Measurements from ENCODE around the gene LHX5. TPM values are rescaled to one million over a fixed set of nuclear protein-coding genes. Genes with fewer than 3 reads are reported as not detected.

LHX5 gene
- total RNA-seq, 4 donors from 2014 or later, result not detected

GRCh38 chr12:113436586-113436985 lies 35.1 kb downstream of the LHX5 start:
- no peak overlapping the region for H3K4me3 ChIP-seq
- intact Hi-C loops (cut with DNase I; ENCODE audit: low total_unique reads) (no loop called here), in situ Hi-C loops (cut with MboI; ENCODE audit: low pct_ligation_motif_present in 1 of 4, low pct_unique_long_range_greater_than_20kb in 1 of 4, low sequenced_read_pairs in 3 of 4) (loop anchor here in 2 of 4 donors (10.0 to 25.0 kb wide), 2 partner anchors 242 to 476 kb away; no protein-coding TSS in a partner anchor)
- no peaks in the 10 kb centered on the region for H3K36me3 ChIP-seq
- H3K4me1 ChIP-seq, result no peaks in the 10 kb centered on the region
- DNase-seq, result no peak
- 87% methylated on average over 6 of the region's 6 CpGs; no CpG with 5 or more reads in 1 of the 2 donors for WGBS, 2 donors (ENCODE audit: low coverage in 1 of 2)
- H3K27ac ChIP-seq, result no peak overlapping the region
- H3K9me3 ChIP-seq, result no peaks in the 10 kb centered on the region
- no peaks in the 10 kb centered on the region for H3K27me3 ChIP-seq
- TF ChIP-seq, protein P1, sequence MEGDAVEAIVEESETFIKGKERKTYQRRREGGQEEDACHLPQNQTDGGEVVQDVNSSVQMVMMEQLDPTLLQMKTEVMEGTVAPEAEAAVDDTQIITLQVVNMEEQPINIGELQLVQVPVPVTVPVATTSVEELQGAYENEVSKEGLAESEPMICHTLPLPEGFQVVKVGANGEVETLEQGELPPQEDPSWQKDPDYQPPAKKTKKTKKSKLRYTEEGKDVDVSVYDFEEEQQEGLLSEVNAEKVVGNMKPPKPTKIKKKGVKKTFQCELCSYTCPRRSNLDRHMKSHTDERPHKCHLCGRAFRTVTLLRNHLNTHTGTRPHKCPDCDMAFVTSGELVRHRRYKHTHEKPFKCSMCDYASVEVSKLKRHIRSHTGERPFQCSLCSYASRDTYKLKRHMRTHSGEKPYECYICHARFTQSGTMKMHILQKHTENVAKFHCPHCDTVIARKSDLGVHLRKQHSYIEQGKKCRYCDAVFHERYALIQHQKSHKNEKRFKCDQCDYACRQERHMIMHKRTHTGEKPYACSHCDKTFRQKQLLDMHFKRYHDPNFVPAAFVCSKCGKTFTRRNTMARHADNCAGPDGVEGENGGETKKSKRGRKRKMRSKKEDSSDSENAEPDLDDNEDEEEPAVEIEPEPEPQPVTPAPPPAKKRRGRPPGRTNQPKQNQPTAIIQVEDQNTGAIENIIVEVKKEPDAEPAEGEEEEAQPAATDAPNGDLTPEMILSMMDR (IDR thresholded peaks at IDR 0.05), result no peak
- no peak for TF ChIP-seq POLR2AphosphoS5 (IDR thresholded peaks at IDR 0.05)
- no peak for TF ChIP-seq EP300 (IDR thresholded peaks at IDR 0.05; ENCODE audit: low read depth)
- TF ChIP-seq POLR2A (IDR thresholded peaks at IDR 0.05), result no peak

DNA sequence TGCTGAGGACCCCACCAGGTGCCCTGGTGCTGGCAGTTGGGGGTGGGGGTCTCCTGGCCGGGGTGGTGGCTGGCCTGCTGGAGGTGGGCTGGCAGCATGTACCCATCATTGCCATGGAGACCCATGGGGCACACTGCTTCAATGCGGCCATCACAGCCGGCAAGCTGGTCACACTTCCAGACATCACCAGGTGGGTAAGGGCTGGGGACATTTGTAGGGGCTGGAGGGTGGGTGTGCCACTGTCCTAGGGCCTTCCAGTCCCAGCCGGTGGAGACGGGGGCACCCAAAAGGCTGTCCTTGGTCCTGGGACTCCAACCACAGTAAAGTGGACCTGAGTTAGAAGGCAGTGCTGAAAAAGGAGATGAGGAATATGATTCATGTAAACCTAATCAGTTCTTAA lies 36.3 kb downstream of the LHX5 start:
- Histone ChIP-seq H3K27me3 (no peaks in the 10 kb centered on the region), H3K36me3 (no peaks in the 10 kb centered on the region), H3K9me3 (no peaks in the 10 kb centered on the region), H3K27ac (no peak overlapping the region), H3K4me3 (no peak overlapping the region), H3K4me1 (no peaks in the 10 kb centered on the region)
- TF ChIP-seq POLR2A (IDR thresholded peaks at IDR 0.05) (no peak), POLR2AphosphoS5 (IDR thresholded peaks at IDR 0.05) (no peak), EP300 (IDR thresholded peaks at IDR 0.05; ENCODE audit: low read depth) (no peak)
- TF ChIP-seq, protein P1 (IDR thresholded peaks at IDR 0.05), result no peak
- DNase-seq, result no peak
- WGBS, 2 donors (ENCODE audit: low coverage in 1 of 2), result 76% methylated on average over 5 of the region's 5 CpGs; no CpG with 5 or more reads in 1 of the 2 donors
- in situ Hi-C loops (cut with MboI; ENCODE audit: low pct_ligation_motif_present in 1 of 4, low pct_unique_long_range_greater_than_20kb in 1 of 4, low sequenced_read_pairs in 3 of 4) (loop anchor here in 2 of 4 donors (10.0 to 25.0 kb wide), 2 partner anchors 241 to 477 kb away; no protein-coding TSS in a partner anchor), intact Hi-C loops (cut with DNase I; ENCODE audit: low total_unique reads) (no loop called here)

- Histone ChIP-seq H3K27me3 (peaks cover 4% of the 10 kb centered on the region), H3K27ac (no peak overlapping the region), H3K4me3 (no peak overlapping the region), H3K36me3 (no peaks in the 10 kb centered on the region), H3K4me1 (no peaks in the 10 kb centered on the region), H3K9me3 (no peaks in the 10 kb centered on the region)
- in situ Hi-C loops (cut with MboI; ENCODE audit: low pct_ligation_motif_present in 1 of 4, low pct_unique_long_range_greater_than_20kb in 1 of 4, low sequenced_read_pairs in 3 of 4), result loop anchor here in 2 of 4 donors (10.0 to 25.0 kb wide), 2 partner anchors 238 to 479 kb away; no protein-coding TSS in a partner anchor
- no peak for TF ChIP-seq POLR2AphosphoS5 (IDR thresholded peaks at IDR 0.05)
- intact Hi-C loops (cut with DNase I; ENCODE audit: low total_unique reads), result no loop called here
- DNase-seq, result no peak
Observed at GRCh38 chr12:113432986-113433385, 38.7 kb downstream of the LHX5 start.

DNA sequence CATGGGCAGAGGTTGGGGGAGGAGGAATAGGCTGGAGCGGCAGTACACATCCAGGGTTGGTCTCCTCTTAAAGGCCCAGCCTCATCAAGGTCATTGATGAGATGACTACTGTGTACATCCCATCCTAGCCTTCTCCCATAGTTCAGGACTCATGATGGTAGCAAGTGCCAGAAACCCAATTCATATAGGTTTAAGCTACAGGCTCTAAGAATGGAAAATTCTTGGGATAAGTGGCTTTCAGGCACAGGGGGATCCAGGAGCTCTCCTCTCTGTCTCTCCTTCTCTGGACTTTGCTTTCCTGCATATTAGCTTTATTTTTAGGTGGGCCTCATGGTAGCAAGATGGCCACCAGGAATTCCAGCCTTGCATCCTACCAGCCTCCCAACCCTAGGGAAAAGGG lies 43.2 kb downstream of the LHX5 start:
- H3K4me1 ChIP-seq, result no peaks in the 10 kb centered on the region
- intact Hi-C loops (cut with DNase I; ENCODE audit: low total_unique reads), result no loop called here
- WGBS, 2 donors (ENCODE audit: low coverage in 1 of 2), result 100% methylated on average over 1 of the region's 1 CpG; no CpG with 5 or more reads in 1 of the 2 donors
- no peaks in the 10 kb centered on the region for H3K36me3 ChIP-seq
- TF ChIP-seq POLR2AphosphoS5 (IDR thresholded peaks at IDR 0.05) (no peak), POLR2A (IDR thresholded peaks at IDR 0.05) (no peak), EP300 (IDR thresholded peaks at IDR 0.05; ENCODE audit: low read depth) (no peak)
- TF ChIP-seq, protein P1 (IDR thresholded peaks at IDR 0.05), result no peak
- H3K4me3 ChIP-seq, result no peak overlapping the region
- peaks cover 4% of the 10 kb centered on the region for H3K27me3 ChIP-seq
- no peaks in the 10 kb centered on the region for H3K9me3 ChIP-seq
- no peak overlapping the region for H3K27ac ChIP-seq
- in situ Hi-C loops (cut with MboI; ENCODE audit: low pct_ligation_motif_present in 1 of 4, low pct_unique_long_range_greater_than_20kb in 1 of 4, low sequenced_read_pairs in 3 of 4), result loop anchor here (10.0 to 25.0 kb wide), 3 partner anchors 114 to 484 kb away; no protein-coding TSS in a partner anchor
- DNase-seq, result no peak

DNA sequence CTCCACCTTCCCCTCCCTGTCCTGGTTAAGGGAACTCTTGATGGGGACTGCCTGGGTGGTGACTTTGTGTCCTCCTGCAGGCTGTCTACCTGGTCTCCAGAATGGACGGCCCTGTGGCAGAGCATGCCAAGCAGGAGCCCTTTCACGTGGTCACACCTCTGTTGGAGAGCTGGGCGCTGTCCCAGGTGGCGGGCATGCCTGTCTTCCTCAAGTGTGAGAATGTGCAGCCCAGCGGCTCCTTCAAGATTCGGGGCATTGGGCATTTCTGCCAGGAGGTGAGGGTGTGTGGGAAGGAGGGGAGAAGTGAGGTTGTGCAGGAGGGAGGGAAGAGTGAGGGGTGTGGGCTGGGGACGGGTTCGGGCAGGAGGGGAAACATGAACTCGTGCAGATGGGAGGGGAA lies 43.8 kb downstream of the LHX5 start:
- DNase-seq, result no peak
- Histone ChIP-seq H3K9me3 (no peaks in the 10 kb centered on the region), H3K4me3 (no peak overlapping the region), H3K36me3 (no peaks in the 10 kb centered on the region), H3K27me3 (peaks cover 4% of the 10 kb centered on the region), H3K27ac (no peak overlapping the region), H3K4me1 (peaks cover 0 to 4% (median 0%) of the 10 kb centered on the region in 4 donors)
- intact Hi-C loops (cut with DNase I; ENCODE audit: low total_unique reads), result no loop called here
- TF ChIP-seq POLR2A (IDR thresholded peaks at IDR 0.05) (no peak), POLR2AphosphoS5 (IDR thresholded peaks at IDR 0.05) (no peak), EP300 (IDR thresholded peaks at IDR 0.05; ENCODE audit: low read depth) (no peak)
- TF ChIP-seq, protein P1 (IDR thresholded peaks at IDR 0.05), result no peak
- in situ Hi-C loops (cut with MboI; ENCODE audit: low pct_ligation_motif_present in 1 of 4, low pct_unique_long_range_greater_than_20kb in 1 of 4, low sequenced_read_pairs in 3 of 4), result loop anchor here (10.0 to 25.0 kb wide), 3 partner anchors 113 to 484 kb away; no protein-coding TSS in a partner anchor
- WGBS, 2 donors (ENCODE audit: low coverage in 1 of 2), result 65 to 78% methylated on average over 6 to 9 of the region's 9 CpGs

Measured in transverse colon (tissue), 4 donors.